GM12865 (cell line): ENCODE results near the gene OR7G3.

Experiments
- DNase-seq: peaks from one replicate; pipeline ENCODE4 v3.0.0; 2010; ENCODE audit warnings: low read depth
- H3K4me3 ChIP-seq: 2 replicates; pipeline ENCODE4 v1.5.1; 2011; ENCODE audit warnings: mild to moderate bottlenecking, low read depth, low read length, control low read depth
- CTCF ChIP-seq: IDR thresholded peaks from 2 replicates; pipeline ENCODE4 v1.5.1; 2011; ENCODE audit warnings: low read length, control low read depth, low read depth, inconsistent platforms; ENCODE audit not compliant: insufficient read depth; ENCODE audit errors: missing control alignments

Gene OR7G3

GRCh38 chr19:9126900-9127405, at the start of gene OR7G3:
TSS of gene OR7G3 (minus strand) at chr19:9126950. CDS start at chr19:9126950, 0 bp downstream.
- no peak for DNase-seq
- no peak for TF ChIP-seq CTCF
- H3K4me3 ChIP-seq, result no peak within 1 kb of the TSS

- TF ChIP-seq CTCF, result no peak
- no peak for DNase-seq
- H3K4me3 ChIP-seq, result no peak overlapping the region
Observed at GRCh38 chr19:9175326-9175725, 48.6 kb upstream of the OR7G3 start.

- no peak overlapping the region for H3K4me3 ChIP-seq
- no peak for TF ChIP-seq CTCF
- DNase-seq, result no peak
Observed at GRCh38 chr19:9171393-9171991, 44.7 kb upstream of the OR7G3 start.

DNA sequence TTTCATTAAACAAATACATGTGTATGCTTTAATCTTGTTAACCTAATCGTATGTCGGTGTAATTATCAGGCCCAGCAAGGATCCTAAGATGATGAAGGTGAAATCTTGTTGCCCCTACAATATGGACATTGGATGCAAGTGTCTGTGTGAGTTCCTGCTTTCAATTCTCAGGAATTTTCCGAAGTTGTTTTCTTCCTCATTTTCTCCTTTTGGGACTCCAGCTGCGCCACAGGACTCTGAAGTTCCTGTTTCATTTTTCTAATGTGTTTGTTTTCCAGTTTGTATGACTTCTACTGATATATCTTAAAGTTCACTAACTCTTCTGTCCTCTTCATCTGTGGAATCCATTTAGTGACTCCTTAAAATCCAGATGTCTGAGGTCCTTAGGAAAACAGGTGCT, 40.1 kb upstream of the OR7G3 start:
- no peak overlapping the region for H3K4me3 ChIP-seq
- TF ChIP-seq CTCF, result no peak
- DNase-seq, result no peak

DNA sequence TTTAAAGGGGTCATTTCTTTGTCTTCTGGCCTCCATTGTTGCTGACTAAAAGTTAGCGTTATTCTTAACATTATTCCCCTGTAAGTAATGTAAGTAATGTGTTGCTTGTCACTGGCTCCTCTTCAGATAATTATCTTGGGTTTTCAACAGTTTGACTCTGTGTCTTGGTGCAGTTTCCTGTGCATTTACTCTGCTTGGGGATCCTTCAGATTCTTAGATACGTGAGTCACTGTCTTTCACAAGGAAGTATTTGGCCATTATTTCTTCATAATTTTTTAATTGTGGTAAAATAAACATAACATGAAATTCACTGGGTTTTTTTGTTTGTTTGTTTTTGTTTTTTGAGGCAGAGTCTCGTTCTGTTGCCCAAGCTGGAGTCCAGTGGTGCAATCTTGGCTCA, 38.5 kb upstream of the OR7G3 start:
- DNase-seq, result no peak
- no peak for TF ChIP-seq CTCF
- no peak overlapping the region for H3K4me3 ChIP-seq

- DNase-seq, result no peak
- TF ChIP-seq CTCF, result no peak
- H3K4me3 ChIP-seq, result no peak overlapping the region
Observed at GRCh38 chr19:9161427-9161826, 34.7 kb upstream of the OR7G3 start.

- TF ChIP-seq CTCF, result no peak
- DNase-seq, result no peak
- no peak overlapping the region for H3K4me3 ChIP-seq
Observed at GRCh38 chr19:9159891-9160290, 33.1 kb upstream of the OR7G3 start.
